Neural cell (in vitro differentiated cells): ENCODE results near the gene CD300LB. TPM values are rescaled to one million over a fixed set of nuclear protein-coding genes. Genes with fewer than 3 reads are reported as not detected.

Experiments
- H2AFZ ChIP-seq: fragments of 200-600, 300-800 bp; sonication (generic), shearing (Covaris generic); 2 replicates; pipeline ENCODE4 v1.6.0; 2014; ENCODE audit warnings: low read depth, mild to moderate bottlenecking, antibody characterized with exemption, low read length, moderate library complexity
- H3F3A ChIP-seq: fragments of 200-600 bp; shearing (Covaris generic); 2 replicates; pipeline ENCODE4 v1.6.1; 2016; ENCODE audit warnings: mild to moderate bottlenecking, moderate library complexity, mixed read lengths, antibody characterized with exemption, low read length; ENCODE audit not compliant: insufficient read depth, poor library complexity, severe bottlenecking
- H3K27ac ChIP-seq: fragments of 200-600, 300-800 bp; sonication (generic), shearing (Covaris generic); 2 replicates; pipeline ENCODE4 v1.5.1; 2014; ENCODE audit warnings: mild to moderate bottlenecking, low read length, moderate library complexity
- H3K27me3 ChIP-seq: fragments of 300-800, 200-600 bp; sonication (generic), shearing (Covaris generic); 2 replicates; pipeline ENCODE4 v1.6.0; 2014; ENCODE audit warnings: mild to moderate bottlenecking, low read depth, low read length, moderate library complexity; ENCODE audit not compliant: insufficient read depth
- H3K36me3 ChIP-seq: fragments of 300-800, 200-600 bp; sonication (generic), shearing (Covaris generic); 2 replicates; pipeline ENCODE4 v1.5.1; 2014; ENCODE audit warnings: mild to moderate bottlenecking, antibody characterized with exemption, low read length, moderate library complexity; ENCODE audit not compliant: insufficient read depth
- H3K4me2 ChIP-seq: fragments of 300-800, 200-600 bp; sonication (generic), shearing (Covaris generic); 2 replicates; pipeline ENCODE4 v1.6.0; 2014; ENCODE audit warnings: mild to moderate bottlenecking, low read length
- H3K4me3 ChIP-seq: fragments of 300-800, 200-600 bp; sonication (generic), shearing (Covaris generic); 2 replicates; pipeline ENCODE4 v1.5.1; 2014; ENCODE audit warnings: mild to moderate bottlenecking, low read length, moderate library complexity
- H3K79me2 ChIP-seq: fragments of 200-600 bp; shearing (Covaris generic); replicated peaks from 2 replicates; pipeline ENCODE4 v1.6.0; 2014; ENCODE audit warnings: mild to moderate bottlenecking, low read length, moderate library complexity; ENCODE audit not compliant: insufficient read depth
- H3K9ac ChIP-seq: fragments of 300-800, 200-600 bp; sonication (generic), shearing (Covaris generic); 2 replicates; pipeline ENCODE4 v1.6.1; 2016; ENCODE audit warnings: mild to moderate bottlenecking, low read length, mixed read lengths
- H3K9me2 ChIP-seq: fragments of 200-600 bp; shearing (Covaris generic); 2 replicates; pipeline ENCODE4 v1.6.1; 2016; ENCODE audit warnings: mild to moderate bottlenecking, low read length, mixed read lengths; ENCODE audit not compliant: insufficient read depth
- H3K9me3 ChIP-seq: fragments of 200-600, 300-800 bp; sonication (generic), shearing (Covaris generic); 2 replicates; pipeline ENCODE4 v1.6.1; 2016; ENCODE audit warnings: mild to moderate bottlenecking, mixed run types, low read length, moderate library complexity, mixed read lengths
- H4K20me1 ChIP-seq: fragments of 200-600 bp; shearing (Covaris generic); 2 replicates; pipeline ENCODE4 v1.6.1; 2016; ENCODE audit warnings: mild to moderate bottlenecking, mixed run types; ENCODE audit not compliant: insufficient read depth
- CTCF ChIP-seq: fragments of 450-650 bp; IDR thresholded peaks from 2 replicates; pipeline ENCODE4 v1.5.1; 2014; ENCODE audit warnings: antibody characterized with exemption, mild to moderate bottlenecking, moderate library complexity; ENCODE audit not compliant: poor library complexity, severe bottlenecking
- EP300 ChIP-seq: fragments of 450-650 bp; conservative IDR thresholded peaks from 2 replicates; pipeline ENCODE4 v1.6.1; 2014; ENCODE audit warnings: antibody characterized with exemption, mild to moderate bottlenecking, moderate library complexity; ENCODE audit not compliant: poor library complexity, severe bottlenecking
- EZH2 ChIP-seq: fragments of 200-600, 300-800 bp; shearing (Covaris generic), sonication (generic); IDR thresholded peaks from 2 replicates; pipeline ENCODE4 v1.6.1; 2014; ENCODE audit warnings: antibody characterized with exemption, low read length, borderline replicate concordance, mild to moderate bottlenecking; ENCODE audit not compliant: insufficient read depth, poor library complexity, severe bottlenecking
- MXI1 ChIP-seq: fragments of 450-650 bp; conservative IDR thresholded peaks from 2 replicates; pipeline ENCODE4 v1.6.1; 2014; ENCODE audit warnings: antibody characterized with exemption, mild to moderate bottlenecking; ENCODE audit not compliant: poor library complexity, severe bottlenecking
- POLR2AphosphoS5 ChIP-seq: IDR thresholded peaks from 2 replicates; pipeline ENCODE4 v1.6.1; 2012
- RAD21 ChIP-seq: fragments of 450-650 bp; conservative IDR thresholded peaks from 2 replicates; pipeline ENCODE4 v1.6.1; 2014; ENCODE audit warnings: antibody characterized with exemption, mild to moderate bottlenecking, moderate library complexity
- REST ChIP-seq: IDR thresholded peaks from 2 replicates; pipeline ENCODE4 v1.6.1; 2012; ENCODE audit warnings: borderline replicate concordance
- SMC3 ChIP-seq: fragments of 450-650 bp; conservative IDR thresholded peaks from 2 replicates; pipeline ENCODE4 v1.6.1; 2014; ENCODE audit warnings: antibody characterized with exemption, mild to moderate bottlenecking, moderate library complexity; ENCODE audit not compliant: poor library complexity
- TAF1 ChIP-seq: IDR thresholded peaks from 2 replicates; pipeline ENCODE4 v1.6.1; 2012; ENCODE audit warnings: low read depth
- polyA plus RNA-seq: library from polyadenylated mRNA; depleted of rRNA; stranded (reverse); fragments of >200 nt; gene quantifications from 2 replicates; pipeline ENCODE4 v1.2.3, GENCODE V29; 2014

The CD300LB gene
- polyA plus RNA-seq, 1 donor from 2014 or later: not detected

- H3F3A ChIP-seq: no peaks in the 10 kb centered on the region
- H3K9ac ChIP-seq: no peak overlapping the region
- H3K79me2 ChIP-seq: no peaks in the 10 kb centered on the region
- H3K27me3 ChIP-seq: no peaks in the 10 kb centered on the region
- no peaks in the 10 kb centered on the region for H4K20me1 ChIP-seq
- H3K9me3 ChIP-seq: no peaks in the 10 kb centered on the region
- no peak overlapping the region for H3K4me2 ChIP-seq
- no peaks in the 10 kb centered on the region for H3K9me2 ChIP-seq
- no peak overlapping the region for H2AFZ ChIP-seq
- H3K4me3 ChIP-seq: no peak overlapping the region
- H3K27ac ChIP-seq: no peak overlapping the region
- TF ChIP-seq REST (no peak), RAD21 (no peak), SMC3 (no peak), EP300 (no peak), MXI1 (no peak), CTCF (no peak), TAF1 (no peak), EZH2 (no peak), POLR2AphosphoS5 (no peak)
- H3K36me3 ChIP-seq: no peaks in the 10 kb centered on the region
Measured at GRCh38 chr17:74536890-74537289, 5.6 kb upstream of the CD300LB start.

- H3K4me3 ChIP-seq: no peak overlapping the region
- no peaks in the 10 kb centered on the region for H3K36me3 ChIP-seq
- TF ChIP-seq EP300 (no peak), RAD21 (no peak), REST (no peak), SMC3 (no peak), EZH2 (no peak), MXI1 (no peak), CTCF (no peak), POLR2AphosphoS5 (no peak), TAF1 (no peak)
- H3K4me2 ChIP-seq: no peak overlapping the region
- no peaks in the 10 kb centered on the region for H3K27me3 ChIP-seq
- H3K9ac ChIP-seq: no peak overlapping the region
- H3K9me3 ChIP-seq: no peaks in the 10 kb centered on the region
- H4K20me1 ChIP-seq: no peaks in the 10 kb centered on the region
- H3K9me2 ChIP-seq: no peaks in the 10 kb centered on the region
- H3K79me2 ChIP-seq: no peaks in the 10 kb centered on the region
- no peak overlapping the region for H2AFZ ChIP-seq
- H3K27ac ChIP-seq: no peak overlapping the region
- no peaks in the 10 kb centered on the region for H3F3A ChIP-seq
Measured at GRCh38 chr17:74532115-74532514, 840 bp upstream of the CD300LB start.
